WI38 (cell line): Measurements from ENCODE around the gene WTIP.

Source experiments
- H3K4me3 ChIP-seq: 2 replicates; pipeline ENCODE4 v1.5.1; 2011; ENCODE audit warnings: low read depth, mild to moderate bottlenecking, control low read depth, low read length
- CTCF ChIP-seq: IDR thresholded peaks from 2 replicates; pipeline ENCODE4 v1.5.1; 2012; ENCODE audit warnings: low read depth, mild to moderate bottlenecking, control low read depth, low read length

WTIP gene

GRCh38 chr19:34493649-34494044 lies 12.1 kb downstream of the WTIP start:
- H3K4me3 ChIP-seq, result no peak overlapping the region
- no peak for TF ChIP-seq CTCF

GRCh38 chr19:34494601-34495000 lies 13.0 kb downstream of the WTIP start:
- TF ChIP-seq CTCF, result no peak
- H3K4me3 ChIP-seq, result no peak overlapping the region

- no peak overlapping the region for H3K4me3 ChIP-seq
- no peak for TF ChIP-seq CTCF
Measured at GRCh38 chr19:34495416-34495815, 13.9 kb downstream of the WTIP start.

- TF ChIP-seq CTCF, result no peak
- no peak overlapping the region for H3K4me3 ChIP-seq
Measured at GRCh38 chr19:34497112-34497805, 15.7 kb downstream of the WTIP start.

GRCh38 chr19:34499155-34499834 lies 17.7 kb downstream of the WTIP start:
- TF ChIP-seq CTCF, result no peak

GRCh38 chr19:34500656-34501120 lies 19.1 kb downstream of the WTIP start:
- H3K4me3 ChIP-seq, result no peak overlapping the region

More at GRCh38 chr19:34499155-34499834, 17.7 kb downstream of the WTIP start:
- H3K4me3 ChIP-seq, result no peak overlapping the region

More at GRCh38 chr19:34500656-34501120, 19.1 kb downstream of the WTIP start:
- TF ChIP-seq CTCF, result no peak
